ENCODE measurements around the gene GRAMD1A. TPM values are rescaled to one million over a fixed set of nuclear protein-coding genes. Genes with fewer than 3 reads are reported as not detected.

Gene GRAMD1A
- total RNA-seq, 1 donor from 2014 or later: 67.4 TPM

DNA sequence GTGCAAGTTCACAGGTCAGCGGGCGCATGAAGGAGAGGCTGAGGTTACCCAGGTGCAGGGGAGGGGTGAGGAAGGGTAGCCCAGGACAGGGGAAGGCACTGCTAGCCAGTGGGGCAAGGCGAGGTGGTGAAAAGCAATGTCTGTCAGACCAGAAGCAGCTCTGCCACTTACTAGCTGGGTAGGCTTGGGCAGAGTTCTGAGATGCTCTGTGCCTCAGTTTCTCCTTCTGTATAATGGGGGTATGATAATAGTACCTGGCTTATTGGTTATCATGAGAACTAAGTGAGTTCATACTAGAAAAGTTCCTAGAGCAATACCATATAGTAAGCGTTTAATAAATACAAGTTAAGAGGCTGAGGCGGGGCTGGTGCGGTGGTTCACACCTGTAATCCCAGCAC lies 15.8 kb downstream of the GRAMD1A start:
- no peaks in the 10 kb centered on the region for H3K27me3 Mint-ChIP-seq (ENCODE audit: low read depth, unreplicated experiment)
- no peaks in the 10 kb centered on the region for H3K9me3 Mint-ChIP-seq (ENCODE audit: unreplicated experiment)
- Histone ChIP-seq H3K4me1 (ENCODE audit: insufficient read depth, low read length) (no peaks in the 10 kb centered on the region), H3K36me3 (ENCODE audit: insufficient read depth, low read length) (peaks cover 14% of the 10 kb centered on the region), H3K4me2 (ENCODE audit: low read length) (no peak overlapping the region), H3K9me3 (ENCODE audit: insufficient read depth, low read depth, low read length) (peaks cover 2% of the 10 kb centered on the region), H3K27ac (ENCODE audit: low read depth, low read length) (no peak overlapping the region), H3K27me3 (ENCODE audit: insufficient read depth, low read length) (no peaks in the 10 kb centered on the region), H3K4me3 (ENCODE audit: insufficient read depth, low read depth, low read length) (no peak overlapping the region), H4K20me1 (ENCODE audit: insufficient read depth, low read length) (peaks cover 27% of the 10 kb centered on the region), H2AFZ (ENCODE audit: low read depth, low read length) (no peak overlapping the region), H3K79me2 (ENCODE audit: insufficient read depth, low read length) (no peaks in the 10 kb centered on the region), H3K9ac (ENCODE audit: low read length) (no peak overlapping the region)
- H3K36me3 Mint-ChIP-seq (ENCODE audit: low read depth, unreplicated experiment): peaks cover 38% of the 10 kb centered on the region
- TF ChIP-seq, protein P1, sequence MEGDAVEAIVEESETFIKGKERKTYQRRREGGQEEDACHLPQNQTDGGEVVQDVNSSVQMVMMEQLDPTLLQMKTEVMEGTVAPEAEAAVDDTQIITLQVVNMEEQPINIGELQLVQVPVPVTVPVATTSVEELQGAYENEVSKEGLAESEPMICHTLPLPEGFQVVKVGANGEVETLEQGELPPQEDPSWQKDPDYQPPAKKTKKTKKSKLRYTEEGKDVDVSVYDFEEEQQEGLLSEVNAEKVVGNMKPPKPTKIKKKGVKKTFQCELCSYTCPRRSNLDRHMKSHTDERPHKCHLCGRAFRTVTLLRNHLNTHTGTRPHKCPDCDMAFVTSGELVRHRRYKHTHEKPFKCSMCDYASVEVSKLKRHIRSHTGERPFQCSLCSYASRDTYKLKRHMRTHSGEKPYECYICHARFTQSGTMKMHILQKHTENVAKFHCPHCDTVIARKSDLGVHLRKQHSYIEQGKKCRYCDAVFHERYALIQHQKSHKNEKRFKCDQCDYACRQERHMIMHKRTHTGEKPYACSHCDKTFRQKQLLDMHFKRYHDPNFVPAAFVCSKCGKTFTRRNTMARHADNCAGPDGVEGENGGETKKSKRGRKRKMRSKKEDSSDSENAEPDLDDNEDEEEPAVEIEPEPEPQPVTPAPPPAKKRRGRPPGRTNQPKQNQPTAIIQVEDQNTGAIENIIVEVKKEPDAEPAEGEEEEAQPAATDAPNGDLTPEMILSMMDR (IDR thresholded peaks at IDR 0.05; ENCODE audit: insufficient read depth, low read depth, low read length): no peak
- TF ChIP-seq EZH2 (IDR thresholded peaks at IDR 0.05; ENCODE audit: insufficient read depth, low read length): no peak
- no peaks in the 10 kb centered on the region for H3K4me1 Mint-ChIP-seq (ENCODE audit: low read depth, unreplicated experiment)
- no peak overlapping the region for H3K4me3 Mint-ChIP-seq (ENCODE audit: unreplicated experiment)
- H3K27ac Mint-ChIP-seq (ENCODE audit: unreplicated experiment): no peak overlapping the region
- DNase-seq (ENCODE audit: low read depth) (no peak), FAIRE-seq (no peak)

DNA sequence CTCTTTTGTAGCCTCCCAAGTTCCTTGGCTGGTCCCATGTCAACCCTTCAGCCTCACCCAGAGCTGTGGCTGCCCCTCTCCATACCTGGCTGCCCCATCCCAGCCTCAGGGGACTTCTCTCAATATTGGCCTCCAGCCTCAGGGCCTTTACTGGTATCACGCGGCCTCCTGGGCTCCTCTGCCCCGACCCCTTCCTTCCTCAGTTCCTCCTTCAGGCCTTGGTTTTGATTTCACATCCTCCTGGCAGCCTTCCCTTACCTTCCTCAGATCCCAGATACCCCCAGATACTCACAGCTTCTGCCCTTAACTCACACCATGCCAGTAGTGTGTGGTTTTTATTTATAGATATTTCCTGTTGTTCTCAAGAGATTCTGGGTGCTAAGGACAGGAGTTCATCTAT lies 17.4 kb downstream of the GRAMD1A start:
- no peak for TF ChIP-seq EZH2 (IDR thresholded peaks at IDR 0.05; ENCODE audit: insufficient read depth, low read length)
- TF ChIP-seq, protein P1 (IDR thresholded peaks at IDR 0.05; ENCODE audit: insufficient read depth, low read depth, low read length): no peak
- H3K4me3 ChIP-seq (ENCODE audit: insufficient read depth, low read depth, low read length): no peak overlapping the region
- FAIRE-seq (no peak), DNase-seq (ENCODE audit: low read depth) (no peak)
- no peak overlapping the region for H3K4me2 ChIP-seq (ENCODE audit: low read length)
- no peaks in the 10 kb centered on the region for H3K27me3 Mint-ChIP-seq (ENCODE audit: low read depth, unreplicated experiment)
- H3K27me3 ChIP-seq (ENCODE audit: insufficient read depth, low read length): no peaks in the 10 kb centered on the region
- H2AFZ ChIP-seq (ENCODE audit: low read depth, low read length): no peak overlapping the region
- no peaks in the 10 kb centered on the region for H3K9me3 Mint-ChIP-seq (ENCODE audit: unreplicated experiment)
- no peaks in the 10 kb centered on the region for H3K79me2 ChIP-seq (ENCODE audit: insufficient read depth, low read length)
- no peak overlapping the region for H3K9ac ChIP-seq (ENCODE audit: low read length)
- H3K4me3 Mint-ChIP-seq (ENCODE audit: unreplicated experiment): no peak overlapping the region
- no peaks in the 10 kb centered on the region for H3K4me1 Mint-ChIP-seq (ENCODE audit: low read depth, unreplicated experiment)
- no peaks in the 10 kb centered on the region for H3K9me3 ChIP-seq (ENCODE audit: insufficient read depth, low read depth, low read length)
- no peak overlapping the region for H3K27ac Mint-ChIP-seq (ENCODE audit: unreplicated experiment)
- H3K4me1 ChIP-seq (ENCODE audit: insufficient read depth, low read length): no peaks in the 10 kb centered on the region
- peaks cover 20% of the 10 kb centered on the region for H4K20me1 ChIP-seq (ENCODE audit: insufficient read depth, low read length)
- peaks cover 36% of the 10 kb centered on the region for H3K36me3 Mint-ChIP-seq (ENCODE audit: low read depth, unreplicated experiment)
- H3K27ac ChIP-seq (ENCODE audit: low read depth, low read length): no peak overlapping the region
- peaks cover 6% of the 10 kb centered on the region for H3K36me3 ChIP-seq (ENCODE audit: insufficient read depth, low read length)

DNA sequence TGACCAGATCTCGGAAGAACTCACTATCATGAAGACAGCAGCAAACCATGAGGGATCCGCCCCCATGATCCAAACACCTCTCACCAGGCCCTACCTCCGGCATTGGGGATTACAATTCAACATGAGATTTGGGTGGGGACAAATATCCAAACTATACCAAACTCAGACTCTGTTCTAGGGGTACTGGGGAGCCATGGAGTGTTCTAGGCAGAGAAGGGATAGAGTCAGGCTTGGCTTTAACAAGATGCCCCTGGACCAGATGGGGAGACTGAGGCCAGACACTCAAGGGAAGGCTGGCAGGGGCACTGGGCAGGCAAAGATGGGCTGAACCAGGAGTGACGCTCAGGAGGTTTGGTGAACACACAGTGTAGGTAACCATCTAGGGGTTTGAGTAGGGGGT lies 18.3 kb downstream of the GRAMD1A start:
- FAIRE-seq (no peak), DNase-seq (ENCODE audit: low read depth) (no peak)
- Histone ChIP-seq H3K4me1 (ENCODE audit: insufficient read depth, low read length) (no peaks in the 10 kb centered on the region), H4K20me1 (ENCODE audit: insufficient read depth, low read length) (peaks cover 14% of the 10 kb centered on the region), H3K36me3 (ENCODE audit: insufficient read depth, low read length) (peaks cover 6% of the 10 kb centered on the region), H3K27me3 (ENCODE audit: insufficient read depth, low read length) (no peaks in the 10 kb centered on the region), H3K4me3 (ENCODE audit: insufficient read depth, low read depth, low read length) (no peak overlapping the region), H3K79me2 (ENCODE audit: insufficient read depth, low read length) (no peaks in the 10 kb centered on the region), H3K9ac (ENCODE audit: low read length) (no peak overlapping the region), H2AFZ (ENCODE audit: low read depth, low read length) (no peak overlapping the region), H3K9me3 (ENCODE audit: insufficient read depth, low read depth, low read length) (no peaks in the 10 kb centered on the region), H3K27ac (ENCODE audit: low read depth, low read length) (no peak overlapping the region), H3K4me2 (ENCODE audit: low read length) (no peak overlapping the region)
- Mint-ChIP-seq H3K36me3 (ENCODE audit: low read depth, unreplicated experiment) (peaks cover 37% of the 10 kb centered on the region), H3K4me1 (ENCODE audit: low read depth, unreplicated experiment) (no peaks in the 10 kb centered on the region), H3K27ac (ENCODE audit: unreplicated experiment) (no peak overlapping the region), H3K4me3 (ENCODE audit: unreplicated experiment) (no peak overlapping the region), H3K9me3 (ENCODE audit: unreplicated experiment) (no peaks in the 10 kb centered on the region), H3K27me3 (ENCODE audit: low read depth, unreplicated experiment) (no peaks in the 10 kb centered on the region)
- TF ChIP-seq EZH2 (IDR thresholded peaks at IDR 0.05; ENCODE audit: insufficient read depth, low read length): no peak
- TF ChIP-seq, protein P1 (IDR thresholded peaks at IDR 0.05; ENCODE audit: insufficient read depth, low read depth, low read length): no peak

All from astrocyte (in vitro differentiated cells and primary cell).